Esophagus muscularis mucosa (tissue), 3 donors: Measurements from ENCODE around the gene NFATC4.

Source experiments
- POLR2AphosphoS5 ChIP-seq, 2 donors: sonication (generic); formaldehyde crosslinking; IDR thresholded peaks; one replicate each; pipeline ENCODE4 v1.6.1; 2017; ENCODE audit warnings: antibody characterized with exemption in 2 of 2
- TF ChIP-seq, protein P1 (sequence below), 3 experiments: fragments of 200-600 bp in 2 of 3; fragments of 450-650 bp in 1 of 3; sonication (generic) in 2 of 3; IDR thresholded peaks; one replicate each; pipeline ENCODE4 v1.5.1; 2017 to 2019; ENCODE audit warnings: antibody characterized with exemption in 3 of 3, mild to moderate bottlenecking in 2 of 3, moderate library complexity in 1 of 3

DNA sequence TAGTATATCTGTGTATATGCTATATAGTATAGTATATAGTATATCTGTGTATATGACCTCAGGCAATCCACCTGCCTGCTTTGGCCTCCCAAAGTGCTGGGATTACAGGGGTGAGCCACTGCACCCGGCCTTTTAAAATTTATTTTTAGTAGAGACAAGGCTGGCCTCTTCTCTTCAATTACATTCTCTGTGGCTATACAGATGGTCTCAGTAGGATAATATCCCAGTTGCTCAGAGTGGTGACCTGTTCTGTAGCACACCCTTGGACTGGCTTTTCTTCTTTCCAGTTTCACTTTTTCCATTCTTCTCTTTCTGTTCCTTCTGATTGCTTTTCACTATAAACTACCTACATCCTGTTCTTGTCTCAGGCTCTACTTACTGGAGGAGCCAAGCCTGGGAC, 3.1 kb upstream of the NFATC4 start:
- TF ChIP-seq, protein P1, sequence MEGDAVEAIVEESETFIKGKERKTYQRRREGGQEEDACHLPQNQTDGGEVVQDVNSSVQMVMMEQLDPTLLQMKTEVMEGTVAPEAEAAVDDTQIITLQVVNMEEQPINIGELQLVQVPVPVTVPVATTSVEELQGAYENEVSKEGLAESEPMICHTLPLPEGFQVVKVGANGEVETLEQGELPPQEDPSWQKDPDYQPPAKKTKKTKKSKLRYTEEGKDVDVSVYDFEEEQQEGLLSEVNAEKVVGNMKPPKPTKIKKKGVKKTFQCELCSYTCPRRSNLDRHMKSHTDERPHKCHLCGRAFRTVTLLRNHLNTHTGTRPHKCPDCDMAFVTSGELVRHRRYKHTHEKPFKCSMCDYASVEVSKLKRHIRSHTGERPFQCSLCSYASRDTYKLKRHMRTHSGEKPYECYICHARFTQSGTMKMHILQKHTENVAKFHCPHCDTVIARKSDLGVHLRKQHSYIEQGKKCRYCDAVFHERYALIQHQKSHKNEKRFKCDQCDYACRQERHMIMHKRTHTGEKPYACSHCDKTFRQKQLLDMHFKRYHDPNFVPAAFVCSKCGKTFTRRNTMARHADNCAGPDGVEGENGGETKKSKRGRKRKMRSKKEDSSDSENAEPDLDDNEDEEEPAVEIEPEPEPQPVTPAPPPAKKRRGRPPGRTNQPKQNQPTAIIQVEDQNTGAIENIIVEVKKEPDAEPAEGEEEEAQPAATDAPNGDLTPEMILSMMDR (IDR thresholded peaks at IDR 0.05) = no peak
- TF ChIP-seq POLR2AphosphoS5 (IDR thresholded peaks at IDR 0.05) = no peak
